Neural progenitor cell (in vitro differentiated cells): ENCODE results near the gene LYPD6B. TPM values are rescaled to one million over a fixed set of nuclear protein-coding genes. Genes with fewer than 3 reads are reported as not detected.

ENCODE experiments used
- DNase-seq: peaks from one replicate; pipeline ENCODE4 v3.0.0-alpha.2; 2016; ENCODE audit warnings: low spot score
- H2AFZ ChIP-seq: fragments of 200-600 bp; sonication (generic); replicated peaks from 2 replicates; pipeline ENCODE4 v1.6.1; 2016; ENCODE audit warnings: antibody characterized with exemption
- H3F3A ChIP-seq: fragments of 200-600 bp; sonication (generic); 2 replicates; pipeline ENCODE4 v1.6.1; 2016; ENCODE audit warnings: antibody characterized with exemption, low read depth
- H3K27ac ChIP-seq: fragments of 200-600 bp; sonication (generic); 2 replicates; pipeline ENCODE4 v1.5.1; 2016; ENCODE audit warnings: mild to moderate bottlenecking
- H3K27me3 ChIP-seq: fragments of 200-600 bp; sonication (generic); 2 replicates; pipeline ENCODE4 v1.6.1; 2016; ENCODE audit warnings: mild to moderate bottlenecking, moderate library complexity
- H3K36me3 ChIP-seq: fragments of 200-600 bp; sonication (generic); 2 replicates; pipeline ENCODE4 v1.5.1; 2016
- H3K4me1 ChIP-seq: fragments of 200-600 bp; sonication (generic); 2 replicates; pipeline ENCODE4 v1.6.1; 2016; ENCODE audit warnings: mixed run types
- H3K4me2 ChIP-seq: fragments of 200-600 bp; sonication (generic); 2 replicates; pipeline ENCODE4 v1.6.1; 2016
- H3K4me3 ChIP-seq: fragments of 200-600 bp; sonication (generic); 2 replicates; pipeline ENCODE4 v1.5.1; 2016
- H3K79me2 ChIP-seq: fragments of 200-600 bp; sonication (generic); 2 replicates; pipeline ENCODE4 v1.6.1; 2016; ENCODE audit warnings: low read depth
- H3K9ac ChIP-seq: fragments of 200-600 bp; sonication (generic); 2 replicates; pipeline ENCODE4 v1.6.1; 2016
- H3K9me3 ChIP-seq: fragments of 200-600 bp; sonication (generic); 2 replicates; pipeline ENCODE4 v1.5.1; 2016; ENCODE audit warnings: low read depth
- H4K20me1 ChIP-seq: fragments of 200-600 bp; sonication (generic); 2 replicates; pipeline ENCODE4 v1.6.1; 2016; ENCODE audit warnings: low read depth
- H3K27ac Mint-ChIP-seq: 3 replicates; pipeline ENCODE4 v1.8.0; 2021; ENCODE audit warnings: mixed read lengths
- H3K27me3 Mint-ChIP-seq: 2 replicates; pipeline ENCODE4 v1.8.0; 2022; ENCODE audit warnings: low read depth, mild to moderate bottlenecking, inconsistent platforms, moderate library complexity, mixed read lengths; ENCODE audit not compliant: insufficient read depth
- H3K36me3 Mint-ChIP-seq: 3 replicates; pipeline ENCODE4 v1.8.0; 2021; ENCODE audit warnings: mixed read lengths
- H3K4me1 Mint-ChIP-seq: 3 replicates; pipeline ENCODE4 v1.8.0; 2021; ENCODE audit warnings: mixed read lengths
- H3K4me3 Mint-ChIP-seq: 3 replicates; pipeline ENCODE4 v1.8.0; 2021; ENCODE audit warnings: mild to moderate bottlenecking, moderate library complexity, mixed read lengths
- H3K9me3 Mint-ChIP-seq: 3 replicates; pipeline ENCODE4 v1.8.0; 2020; ENCODE audit warnings: mixed read lengths
- CTCF ChIP-seq: fragments of 200-600 bp; sonication (generic); IDR thresholded peaks from 2 replicates; pipeline ENCODE4 v1.5.1; 2017; ENCODE audit warnings: antibody characterized with exemption, mild to moderate bottlenecking
- EZH2 ChIP-seq: fragments of 200-600 bp; sonication (generic); IDR thresholded peaks from 2 replicates; pipeline ENCODE4 v1.6.1; 2017; ENCODE audit warnings: antibody characterized with exemption, mild to moderate bottlenecking, moderate library complexity
- EZH2phosphoT487 ChIP-seq: fragments of 200-600 bp; sonication (generic); IDR thresholded peaks from 2 replicates; pipeline ENCODE4 v1.6.1; 2017; ENCODE audit warnings: antibody characterized with exemption
- total RNA-seq: library from RNA; depleted of rRNA; stranded (reverse); fragments of >200 nt; gene quantifications from 2 replicates; pipeline ENCODE4 v1.2.3, GENCODE V29; 2015; ENCODE audit warnings: low replicate concordance

LYPD6B gene
- total RNA-seq, 1 donor from 2014 or later = not detected

- no peaks in the 10 kb centered on the region for H3K36me3 Mint-ChIP-seq
- no peak overlapping the region for H3K9ac ChIP-seq
- no peaks in the 10 kb centered on the region for H3F3A ChIP-seq
- H3K4me2 ChIP-seq = no peak overlapping the region
- no peaks in the 10 kb centered on the region for H3K9me3 ChIP-seq
- H3K4me1 ChIP-seq = peaks cover 3% of the 10 kb centered on the region
- H3K4me3 Mint-ChIP-seq = no peak overlapping the region
- no peaks in the 10 kb centered on the region for H3K27me3 Mint-ChIP-seq
- no peak overlapping the region for H3K4me3 ChIP-seq
- no peaks in the 10 kb centered on the region for H3K9me3 Mint-ChIP-seq
- TF ChIP-seq CTCF (no peak), EZH2phosphoT487 (no peak), EZH2 (no peak)
- H3K4me1 Mint-ChIP-seq = peaks cover 17% of the 10 kb centered on the region
- H3K79me2 ChIP-seq = no peaks in the 10 kb centered on the region
- H3K27ac Mint-ChIP-seq = no peak overlapping the region
- no peaks in the 10 kb centered on the region for H4K20me1 ChIP-seq
- no peak for DNase-seq
- H3K36me3 ChIP-seq = no peaks in the 10 kb centered on the region
- H3K27me3 ChIP-seq = no peaks in the 10 kb centered on the region
- no peak overlapping the region for H3K27ac ChIP-seq
- H2AFZ ChIP-seq = no peak overlapping the region
Measured at GRCh38 chr2:149155196-149155969, 116.9 kb downstream of the LYPD6B start.

DNA sequence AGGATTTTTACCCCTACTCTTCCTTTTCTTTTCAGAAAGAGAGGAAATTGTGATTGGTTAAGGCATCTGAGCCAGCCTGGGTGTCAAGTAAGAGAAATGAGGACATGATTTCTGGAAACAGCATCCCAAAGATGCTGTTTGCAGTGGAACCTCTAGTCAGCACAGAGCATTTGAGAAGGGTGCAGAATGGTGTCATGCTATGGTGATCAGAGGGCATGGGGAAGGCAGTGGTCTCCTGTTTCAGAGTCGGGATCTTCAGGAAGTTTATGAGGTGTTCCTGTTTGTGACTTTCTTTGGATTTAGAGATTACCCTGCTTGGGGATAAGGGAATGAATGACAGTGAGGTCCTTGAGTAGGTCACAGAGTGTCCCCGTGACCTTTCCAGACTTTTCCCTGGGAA is 117.5 kb downstream of the LYPD6B start:
- Histone ChIP-seq H3K9ac (no peak overlapping the region), H3K9me3 (no peaks in the 10 kb centered on the region), H3K79me2 (no peaks in the 10 kb centered on the region), H3K27ac (no peak overlapping the region), H3K4me3 (no peak overlapping the region), H3F3A (no peaks in the 10 kb centered on the region), H3K36me3 (no peaks in the 10 kb centered on the region), H2AFZ (no peak overlapping the region), H3K4me1 (peaks cover 3% of the 10 kb centered on the region), H3K4me2 (no peak overlapping the region), H3K27me3 (no peaks in the 10 kb centered on the region), H4K20me1 (no peaks in the 10 kb centered on the region)
- Mint-ChIP-seq H3K9me3 (no peaks in the 10 kb centered on the region), H3K4me1 (peaks cover 20% of the 10 kb centered on the region), H3K27me3 (no peaks in the 10 kb centered on the region), H3K4me3 (no peak overlapping the region), H3K27ac (no peak overlapping the region), H3K36me3 (no peaks in the 10 kb centered on the region)
- TF ChIP-seq CTCF (no peak), EZH2 (no peak), EZH2phosphoT487 (no peak)
- no peak for DNase-seq

- no peaks in the 10 kb centered on the region for H3F3A ChIP-seq
- H3K27me3 ChIP-seq = no peaks in the 10 kb centered on the region
- no peak overlapping the region for H3K4me2 ChIP-seq
- no peak overlapping the region for H2AFZ ChIP-seq
- no peaks in the 10 kb centered on the region for H3K36me3 Mint-ChIP-seq
- no peak overlapping the region for H3K27ac ChIP-seq
- DNase-seq = peak; percentile 7
- no peaks in the 10 kb centered on the region for H4K20me1 ChIP-seq
- no peak overlapping the region for H3K4me3 Mint-ChIP-seq
- no peak overlapping the region for H3K4me3 ChIP-seq
- H3K9me3 ChIP-seq = no peaks in the 10 kb centered on the region
- no peak for TF ChIP-seq CTCF
- no peak for TF ChIP-seq EZH2phosphoT487
- no peak for TF ChIP-seq EZH2
- no peak overlapping the region for H3K9ac ChIP-seq
- H3K79me2 ChIP-seq = no peaks in the 10 kb centered on the region
- no peaks in the 10 kb centered on the region for H3K36me3 ChIP-seq
- H3K9me3 Mint-ChIP-seq = no peaks in the 10 kb centered on the region
- H3K27me3 Mint-ChIP-seq = no peaks in the 10 kb centered on the region
- peaks cover 27% of the 10 kb centered on the region for H3K4me1 Mint-ChIP-seq
- peaks cover 3% of the 10 kb centered on the region for H3K4me1 ChIP-seq
- no peak overlapping the region for H3K27ac Mint-ChIP-seq
Measured at GRCh38 chr2:149156971-149157740, 118.7 kb downstream of the LYPD6B start.
